Urinary bladder (tissue), 4 donors: Measurements from ENCODE around the gene TMEM150C. TPM values are rescaled to one million over a fixed set of nuclear protein-coding genes. Genes with fewer than 3 reads are reported as not detected.
A peak's percentile ranks its signal among the peaks of the same experiment; 100 is the strongest.

Experiments used
- DNase-seq: peaks from one replicate; pipeline ENCODE4 v3.0.0-alpha.2; 2015; ENCODE audit errors: extremely low spot score
- H3K27ac ChIP-seq: one replicate; pipeline ENCODE4 v1.5.1; 2013; ENCODE audit warnings: low read depth, mild to moderate bottlenecking, moderate library complexity
- H3K36me3 ChIP-seq: one replicate; pipeline ENCODE4 v1.6.1; 2013; ENCODE audit warnings: mild to moderate bottlenecking, moderate library complexity; ENCODE audit not compliant: insufficient read depth
- H3K4me1 ChIP-seq: one replicate; pipeline ENCODE4 v1.6.1; 2013; ENCODE audit warnings: mild to moderate bottlenecking, moderate library complexity; ENCODE audit not compliant: insufficient read depth
- H3K4me3 ChIP-seq: one replicate; pipeline ENCODE4 v1.5.1; 2013; ENCODE audit warnings: low read depth, low read length
- WGBS: extraction: QIAGEN DNeasy Blood & Tissue Kit; methylation state at CpG from one replicate; pipeline ENCODE4 v1.1.7; 2013; 5-methylcytosine and 5-hydroxymethylcytosine counted together
- polyA plus RNA-seq: library from polyadenylated mRNA; stranded (reverse); fragments of 200-250 nt; gene quantifications from one replicate; pipeline ENCODE4 v1.2.3, GENCODE V29; 2013
- total RNA-seq: library from RNA; depleted of rRNA; stranded (reverse); fragments of >200 nt; gene quantifications from one replicate; pipeline ENCODE4 v1.2.3, GENCODE V29; 2014
- donor health status: healthy with polysubstance abuse.
- donor health status: healthy.

Gene TMEM150C
- total and polyA plus RNA-seq, 2 donors: 10.2 to 10.4 TPM

- Histone ChIP-seq H3K4me1 (no peaks in the 10 kb centered on the region), H3K27ac (no peak overlapping the region), H3K36me3 (no peaks in the 10 kb centered on the region), H3K4me3 (no peak overlapping the region)
- 83% methylated on average over 8 of the region's 8 CpGs for WGBS
- no peak for DNase-seq
Measured at GRCh38 chr4:82587826-82588540, 26.2 kb upstream of the TMEM150C start.

DNA sequence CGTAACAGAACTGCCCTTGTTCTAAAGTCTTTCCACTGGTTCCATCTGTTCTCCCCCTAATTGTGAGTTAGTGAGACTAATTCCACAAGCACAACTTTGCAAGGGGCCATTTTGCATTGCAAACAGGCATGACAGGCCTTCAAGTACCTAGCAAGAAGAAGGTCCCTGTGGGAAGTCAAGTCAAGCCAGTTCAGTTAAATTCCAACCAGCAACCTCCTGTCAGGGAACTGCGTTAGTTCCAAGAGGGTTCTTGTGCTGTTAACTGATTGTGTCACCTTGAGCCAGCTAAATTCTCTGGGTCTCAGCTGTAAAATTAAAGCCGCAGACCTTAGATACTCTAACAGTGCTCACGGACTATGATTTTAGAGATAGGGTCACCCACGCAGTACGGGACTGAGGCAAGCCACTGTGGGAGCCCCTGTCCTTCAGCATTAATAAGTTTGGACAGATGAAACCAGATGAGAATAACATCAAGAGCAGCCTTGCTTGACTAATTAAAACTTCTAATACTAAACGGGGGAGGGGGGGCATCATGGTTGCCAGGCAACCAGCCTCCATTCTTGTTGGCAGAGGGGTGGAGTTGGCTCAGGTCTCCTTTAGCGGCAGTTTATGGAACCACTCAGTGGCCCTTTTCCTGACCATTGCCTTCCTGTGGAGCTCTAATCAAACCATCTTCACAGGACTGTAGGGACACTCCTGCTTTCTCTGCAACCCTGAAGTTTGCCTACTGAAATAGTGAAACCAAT, 24.1 kb upstream of the TMEM150C start:
- Histone ChIP-seq H3K36me3 (no peaks in the 10 kb centered on the region), H3K4me1 (no peaks in the 10 kb centered on the region), H3K4me3 (no peak overlapping the region), H3K27ac (no peak overlapping the region)
- no peak for DNase-seq
- 86% methylated on average over 8 of the region's 8 CpGs for WGBS

DNA sequence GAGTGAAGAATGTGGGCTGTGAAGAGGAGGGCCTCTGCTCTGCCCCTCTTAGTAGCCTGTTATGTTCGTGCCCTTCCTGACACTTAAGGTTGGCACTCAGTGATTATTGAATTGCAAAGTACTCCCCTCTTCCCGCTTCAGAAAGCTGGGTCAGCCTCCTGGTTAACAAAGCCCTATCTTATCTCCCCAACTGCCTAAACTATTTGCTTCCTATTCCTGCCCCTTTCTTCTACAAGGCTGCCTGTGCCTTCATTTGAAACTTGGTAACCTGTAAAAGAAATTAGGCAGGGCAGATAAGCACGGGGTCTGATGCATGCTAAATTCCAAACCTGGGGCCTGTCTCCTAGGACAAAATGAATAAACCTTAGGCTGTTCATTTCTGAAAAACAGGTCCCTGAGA, 23.1 kb upstream of the TMEM150C start:
- Histone ChIP-seq H3K27ac (no peak overlapping the region), H3K36me3 (no peaks in the 10 kb centered on the region), H3K4me3 (no peak overlapping the region), H3K4me1 (no peaks in the 10 kb centered on the region)
- DNase-seq: no peak
- WGBS: 81% methylated on average over 3 of the region's 3 CpGs

DNA sequence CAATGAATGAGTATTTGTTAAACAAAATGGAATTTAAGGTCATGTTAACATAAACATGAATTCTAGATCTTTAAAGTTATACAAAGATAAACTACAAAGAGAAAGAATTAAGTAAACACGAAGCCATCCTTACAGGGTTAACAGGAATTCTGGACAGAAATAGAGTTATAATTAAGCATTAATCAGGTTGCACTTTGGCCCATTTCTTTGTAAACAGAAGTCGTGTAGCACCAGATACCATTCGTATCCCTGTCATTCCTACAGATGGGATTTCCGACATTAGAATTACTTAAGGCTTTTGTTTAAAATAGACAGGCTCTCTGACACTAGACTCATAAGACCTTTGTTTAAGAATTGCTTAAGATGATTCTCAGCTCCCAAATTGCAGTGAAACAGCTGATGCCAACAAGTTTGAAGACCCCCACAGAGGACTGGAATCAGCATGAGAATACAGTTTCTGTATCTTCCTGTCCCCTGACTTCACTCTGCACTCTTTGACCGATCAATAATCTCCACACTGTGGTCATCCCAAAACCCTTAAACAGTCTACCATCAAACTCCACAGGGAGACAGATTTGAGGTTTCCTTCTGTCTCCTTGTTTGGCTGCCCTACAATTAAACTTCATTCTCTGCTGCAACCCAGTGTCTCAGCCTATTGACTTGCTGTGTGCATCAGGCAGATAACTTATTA, 22.3 kb upstream of the TMEM150C start:
- Histone ChIP-seq H3K4me3 (no peak overlapping the region), H3K27ac (no peak overlapping the region), H3K36me3 (no peaks in the 10 kb centered on the region), H3K4me1 (no peaks in the 10 kb centered on the region)
- no peak for DNase-seq
- 52% methylated on average over 5 of the region's 5 CpGs for WGBS

GRCh38 chr4:82579932-82580331, 18.1 kb upstream of the TMEM150C start:
- WGBS: 55% methylated on average over 5 of the region's 5 CpGs
- no peak overlapping the region for H3K27ac ChIP-seq
- no peaks in the 10 kb centered on the region for H3K4me1 ChIP-seq
- no peak for DNase-seq
- H3K4me3 ChIP-seq: no peak overlapping the region
- no peaks in the 10 kb centered on the region for H3K36me3 ChIP-seq

DNA sequence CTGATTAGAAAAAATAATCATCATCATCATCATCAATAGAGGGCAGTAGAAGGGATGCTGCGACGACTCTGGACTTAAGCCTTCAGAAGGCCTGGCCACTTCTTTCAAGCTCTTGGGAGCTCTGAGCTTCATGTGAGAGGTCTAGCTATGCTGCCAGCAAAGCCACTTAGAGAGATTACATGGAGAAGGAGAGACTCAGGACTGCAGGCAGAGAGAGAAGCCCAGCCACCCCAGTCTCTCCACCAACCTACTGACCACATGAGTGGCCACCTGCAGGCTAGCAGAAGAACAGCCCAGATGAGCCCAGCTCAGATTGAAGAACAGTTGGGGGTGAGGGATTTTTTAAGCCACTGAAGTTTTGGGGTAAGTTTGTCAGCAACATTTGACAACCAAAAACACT, 17.1 kb upstream of the TMEM150C start:
- WGBS: 84% methylated on average over 2 of the region's 2 CpGs
- Histone ChIP-seq H3K27ac (no peak overlapping the region), H3K4me3 (no peak overlapping the region), H3K4me1 (no peaks in the 10 kb centered on the region), H3K36me3 (no peaks in the 10 kb centered on the region)
- no peak for DNase-seq

DNA sequence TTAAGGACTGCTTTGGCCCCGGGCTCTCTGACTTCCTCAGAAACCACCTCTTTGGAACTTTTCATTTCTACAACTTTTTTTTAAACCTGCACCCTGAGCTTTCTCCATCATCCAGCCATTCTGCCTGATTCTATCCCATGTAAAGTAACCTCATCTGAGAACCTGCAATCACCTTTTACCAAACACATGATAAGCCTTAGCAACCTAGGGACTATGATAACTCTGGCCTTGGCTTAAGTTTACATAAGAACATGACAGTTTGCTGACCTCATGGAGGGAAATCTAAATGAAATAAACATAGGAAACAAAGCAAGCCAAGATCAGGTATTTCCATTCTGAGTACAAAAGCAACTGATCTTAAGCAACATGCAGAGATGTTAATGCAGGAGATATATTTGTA, 15.7 kb upstream of the TMEM150C start:
- H3K27ac ChIP-seq: no peak overlapping the region
- WGBS: 88% methylated on average over 1 of the region's 1 CpG

GRCh38 chr4:82569727-82570126, 7.9 kb upstream of the TMEM150C start:
- Histone ChIP-seq H3K27ac (no peak overlapping the region), H3K36me3 (no peaks in the 10 kb centered on the region), H3K4me3 (no peak overlapping the region), H3K4me1 (no peaks in the 10 kb centered on the region)
- no peak for DNase-seq
- WGBS: 60% methylated on average over 3 of the region's 3 CpGs

More for the DNA sequence above, 15.7 kb upstream of the TMEM150C start:
- no peak overlapping the region for H3K4me3 ChIP-seq
- DNase-seq: no peak
- no peaks in the 10 kb centered on the region for H3K36me3 ChIP-seq
- no peaks in the 10 kb centered on the region for H3K4me1 ChIP-seq

GRCh38 chr4:82569076-82569475, 7.3 kb upstream of the TMEM150C start:
- H3K27ac ChIP-seq: no peak overlapping the region
- no peak overlapping the region for H3K4me3 ChIP-seq
- 88% methylated on average over 5 of the region's 5 CpGs for WGBS
- DNase-seq: no peak
- H3K36me3 ChIP-seq: no peaks in the 10 kb centered on the region
- no peaks in the 10 kb centered on the region for H3K4me1 ChIP-seq

DNA sequence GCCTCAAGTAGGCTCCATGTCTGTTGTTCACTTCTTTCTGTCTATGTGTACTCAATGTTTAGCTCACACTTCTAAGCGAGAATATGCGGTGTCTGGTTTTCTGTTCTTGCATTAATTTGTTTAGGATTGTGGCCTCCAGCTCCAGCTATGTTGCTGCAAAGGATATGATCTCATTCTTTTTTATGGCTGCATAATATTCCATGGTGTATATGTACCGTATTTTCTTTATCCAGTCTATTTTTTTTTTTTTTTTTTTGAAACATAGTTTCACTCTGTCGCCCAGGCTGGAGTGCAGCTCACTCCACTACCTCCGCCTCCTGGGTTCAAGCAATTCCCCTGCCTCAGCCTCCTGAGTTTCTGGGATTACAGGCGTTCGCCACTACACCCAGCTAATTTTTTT, 5.7 kb upstream of the TMEM150C start:
- 96% methylated on average over 7 of the region's 7 CpGs for WGBS
- DNase-seq: no peak
- Histone ChIP-seq H3K4me1 (no peaks in the 10 kb centered on the region), H3K27ac (no peak overlapping the region), H3K4me3 (no peak overlapping the region), H3K36me3 (no peaks in the 10 kb centered on the region)

DNA sequence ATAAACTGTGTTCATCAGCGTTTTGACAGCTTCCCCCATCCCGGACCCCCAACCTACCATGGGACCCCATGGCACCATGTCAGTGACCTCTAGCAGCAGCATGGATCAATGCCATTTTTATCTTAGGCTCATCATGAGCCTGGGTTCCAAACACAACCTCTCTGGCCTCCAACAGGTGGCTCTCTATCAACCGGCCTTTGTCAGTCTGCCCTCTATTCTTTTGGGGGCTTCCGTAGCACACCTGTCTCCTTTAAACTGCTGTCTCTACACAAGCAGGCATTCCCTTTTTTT, 721 bp upstream of the TMEM150C start:
- WGBS: 72% methylated on average over 4 of the region's 4 CpGs
- H3K4me3 ChIP-seq: no peak overlapping the region
- H3K4me1 ChIP-seq: no peaks in the 10 kb centered on the region
- H3K36me3 ChIP-seq: no peaks in the 10 kb centered on the region
- no peak for DNase-seq
- no peak overlapping the region for H3K27ac ChIP-seq

GRCh38 chr4:82560853-82561785, 669 bp downstream of the TMEM150C start:
- Histone ChIP-seq H3K4me1 (no peaks in the 10 kb centered on the region), H3K27ac (no peak overlapping the region), H3K4me3 (peak overlapping the region; percentile 98), H3K36me3 (no peaks in the 10 kb centered on the region)
- WGBS: 15% methylated on average over 61 of the region's 61 CpGs
- no peak for DNase-seq

- Histone ChIP-seq H3K4me1 (no peaks in the 10 kb centered on the region), H3K4me3 (no peak overlapping the region), H3K27ac (no peak overlapping the region), H3K36me3 (no peaks in the 10 kb centered on the region)
- 98% methylated on average over 4 of the region's 4 CpGs for WGBS
- DNase-seq: no peak
Measured at GRCh38 chr4:82559735-82560120, 2.1 kb downstream of the TMEM150C start.
